ENCODE data around the gene ZC3H12C.

Gene ZC3H12C

GRCh38 chr11:110160437-110160836, 67.2 kb downstream of the ZC3H12C start:
- TF ChIP-seq MYC (IDR thresholded peaks at IDR 0.05; ENCODE audit: low read depth, low read length): no peak
- TF ChIP-seq MAX (IDR thresholded peaks at IDR 0.05; ENCODE audit: low read depth, low read length): no peak
- TF ChIP-seq POLR2A (IDR thresholded peaks at IDR 0.05; ENCODE audit: extremely low read depth, insufficient read length): no peak
- no peak for TF ChIP-seq CTCF (IDR thresholded peaks at IDR 0.05; ENCODE audit: low read depth, low read length)
- DNase-seq (ENCODE audit: low read depth): no peak
- H3K4me3 ChIP-seq (ENCODE audit: low read depth, low read length): no peak overlapping the region

GRCh38 chr11:110161061-110161460, 67.9 kb downstream of the ZC3H12C start:
- H3K4me3 ChIP-seq (ENCODE audit: low read depth, low read length): no peak overlapping the region
- TF ChIP-seq MAX (IDR thresholded peaks at IDR 0.05; ENCODE audit: low read depth, low read length): no peak
- no peak for DNase-seq (ENCODE audit: low read depth)

GRCh38 chr11:110162216-110162615, 69.0 kb downstream of the ZC3H12C start:
- TF ChIP-seq CTCF (IDR thresholded peaks at IDR 0.05; ENCODE audit: low read depth, low read length): no peak
- TF ChIP-seq MAX (IDR thresholded peaks at IDR 0.05; ENCODE audit: low read depth, low read length): no peak
- TF ChIP-seq POLR2A (IDR thresholded peaks at IDR 0.05; ENCODE audit: extremely low read depth, insufficient read length): no peak
- no peak for TF ChIP-seq MYC (IDR thresholded peaks at IDR 0.05; ENCODE audit: low read depth, low read length)
- H3K4me3 ChIP-seq (ENCODE audit: low read depth, low read length): no peak overlapping the region
- DNase-seq (ENCODE audit: low read depth): no peak

GRCh38 chr11:110165039-110165925, 72.1 kb downstream of the ZC3H12C start:
- TF ChIP-seq MYC (IDR thresholded peaks at IDR 0.05; ENCODE audit: low read depth, low read length) (no peak), CTCF (IDR thresholded peaks at IDR 0.05; ENCODE audit: low read depth, low read length) (no peak), MAX (IDR thresholded peaks at IDR 0.05; ENCODE audit: low read depth, low read length) (no peak), POLR2A (IDR thresholded peaks at IDR 0.05; ENCODE audit: extremely low read depth, insufficient read length) (no peak)
- DNase-seq (ENCODE audit: low read depth): no peak

GRCh38 chr11:110168033-110168803, 75.0 kb downstream of the ZC3H12C start:
- no peak for DNase-seq (ENCODE audit: low read depth)
- no peak overlapping the region for H3K4me3 ChIP-seq (ENCODE audit: low read depth, low read length)
- TF ChIP-seq MYC (IDR thresholded peaks at IDR 0.05; ENCODE audit: low read depth, low read length) (no peak), CTCF (IDR thresholded peaks at IDR 0.05; ENCODE audit: low read depth, low read length) (no peak), MAX (IDR thresholded peaks at IDR 0.05; ENCODE audit: low read depth, low read length) (no peak), POLR2A (IDR thresholded peaks at IDR 0.05; ENCODE audit: extremely low read depth, insufficient read length) (no peak)

More at GRCh38 chr11:110165039-110165925, 72.1 kb downstream of the ZC3H12C start:
- H3K4me3 ChIP-seq (ENCODE audit: low read depth, low read length): no peak overlapping the region

GRCh38 chr11:110169738-110170137, 76.5 kb downstream of the ZC3H12C start:
- no peak for DNase-seq (ENCODE audit: low read depth)
- no peak overlapping the region for H3K4me3 ChIP-seq (ENCODE audit: low read depth, low read length)
- no peak for TF ChIP-seq MAX (IDR thresholded peaks at IDR 0.05; ENCODE audit: low read depth, low read length)
- no peak for TF ChIP-seq CTCF (IDR thresholded peaks at IDR 0.05; ENCODE audit: low read depth, low read length)
- no peak for TF ChIP-seq MYC (IDR thresholded peaks at IDR 0.05; ENCODE audit: low read depth, low read length)
- TF ChIP-seq POLR2A (IDR thresholded peaks at IDR 0.05; ENCODE audit: extremely low read depth, insufficient read length): no peak
